ACHN (cell line): ENCODE results near the gene SV2A.
"Not testable (repeated sequence)": the region's sequence is repeated elsewhere in the genome, so short reads cannot be mapped to it uniquely, and the experiment has no call there.

Experiments
- DNase-seq: peaks from one replicate; pipeline ENCODE4 v3.0.0-alpha.2; 2015
- in situ Hi-C: cut with HindIII; loops from 2 replicates; pipeline ENCODE4 v1.10.0; 2017; ENCODE audit warnings: low sequenced_read_pairs, low pct_ligation_motif_present, low pct_unique_long_range_greater_than_20kb

SV2A gene

GRCh38 chr1:149899460-149900284, 18.0 kb downstream of the SV2A start, which contains the start of gene BOLA1:
Gene BOLA1, plus strand, starts transcription at chr1:149899568. Its CDS starts 492 bp downstream, at chr1:149900060.
- peak; percentile 96 for DNase-seq
- in situ Hi-C loops: no loop called here

GRCh38 chr1:149896575-149896974, 21.1 kb downstream of the SV2A start:
- DNase-seq: no peak
- in situ Hi-C loops: no loop called here

- DNase-seq: peak; percentile 32
These were observed 28.7 kb downstream of the SV2A start for GRCh38 chr1:149888999-149889289.

GRCh38 chr1:149888247-149888998, 29.2 kb downstream of the SV2A start:
- in situ Hi-C loops: no loop called here
- DNase-seq: peak; percentile 94

More at GRCh38 chr1:149888999-149889289, 28.7 kb downstream of the SV2A start:
- in situ Hi-C loops: no loop called here

- in situ Hi-C loops: no loop called here
- DNase-seq: peak; percentile 99
These were observed 30.0 kb downstream of the SV2A start for GRCh38 chr1:149887456-149888246.

GRCh38 chr1:149887196-149887455, 30.5 kb downstream of the SV2A start:
- in situ Hi-C loops, DNase-seq: not testable (repeated sequence)

GRCh38 chr1:149886396-149887195, 31.0 kb downstream of the SV2A start:
- peak; percentile 100 for DNase-seq
- in situ Hi-C loops: no loop called here

GRCh38 chr1:149886121-149886395, 31.6 kb downstream of the SV2A start:
- in situ Hi-C loops: not testable (repeated sequence)

GRCh38 chr1:149885339-149886120, 32.1 kb downstream of the SV2A start:
- DNase-seq: peak; percentile 81
- in situ Hi-C loops: no loop called here

More at GRCh38 chr1:149886121-149886395, 31.6 kb downstream of the SV2A start:
- peak; percentile 24 for DNase-seq

GRCh38 chr1:149884433-149885338, 33.0 kb downstream of the SV2A start:
- peak; percentile 50 for DNase-seq
- in situ Hi-C loops: no loop called here

- in situ Hi-C loops: no loop called here
- DNase-seq: no peak
These were observed 33.9 kb downstream of the SV2A start for GRCh38 chr1:149883598-149884247.

GRCh38 chr1:149881876-149882275, 35.8 kb downstream of the SV2A start:
- in situ Hi-C loops: no loop called here
- no peak for DNase-seq

GRCh38 chr1:149879556-149879955, 38.1 kb downstream of the SV2A start:
- in situ Hi-C loops: no loop called here
- no peak for DNase-seq

GRCh38 chr1:149877211-149877946, 40.3 kb downstream of the SV2A start:
- DNase-seq: no peak
- in situ Hi-C loops: no loop called here

- in situ Hi-C loops: not testable (repeated sequence)
These were observed 44.6 kb downstream of the SV2A start for GRCh38 chr1:149873060-149873459.

GRCh38 chr1:149866887-149867286, 50.8 kb downstream of the SV2A start:
- in situ Hi-C loops, DNase-seq: not testable (repeated sequence)

More at GRCh38 chr1:149873060-149873459, 44.6 kb downstream of the SV2A start:
- DNase-seq: not testable (repeated sequence)
